Muscle layer of colon (tissue), 2 donors: ENCODE data around the gene COA6.
"Not testable (repeated sequence)": the region's sequence is repeated elsewhere in the genome, so short reads cannot be mapped to it uniquely, and the experiment has no call there.

ENCODE experiments used
- H3K27ac ChIP-seq: one replicate; pipeline ENCODE4 v1.7.0; 2013; ENCODE audit warnings: low read depth, mild to moderate bottlenecking, low read length, moderate library complexity
- H3K27me3 ChIP-seq, 2 donors: one replicate each; pipeline ENCODE4 v1.7.0; 2013; ENCODE audit warnings: low read length in 2 of 2, mild to moderate bottlenecking in 2 of 2; ENCODE audit not compliant: insufficient read depth in 2 of 2, control insufficient read depth in 1 of 2
- H3K36me3 ChIP-seq: one replicate; pipeline ENCODE4 v1.7.0; 2013; ENCODE audit warnings: mild to moderate bottlenecking, low read length; ENCODE audit not compliant: insufficient read depth
- H3K4me1 ChIP-seq: one replicate; pipeline ENCODE4 v1.7.0; 2013; ENCODE audit warnings: mild to moderate bottlenecking, low read length; ENCODE audit not compliant: insufficient read depth
- H3K4me3 ChIP-seq, 2 donors: one replicate each; pipeline ENCODE4 v1.7.0; 2013; ENCODE audit warnings: low read length in 2 of 2, low read depth in 1 of 2, mild to moderate bottlenecking in 1 of 2, moderate library complexity in 1 of 2
- H3K9ac ChIP-seq: one replicate; pipeline ENCODE4 v1.7.0; 2013; ENCODE audit warnings: low read length
- H3K9me3 ChIP-seq: one replicate; pipeline ENCODE4 v1.7.0; 2013; ENCODE audit warnings: mild to moderate bottlenecking, low read length
- donor health status: abdominal sarcoma.
- donor health status: Adenocarcinoma of cecum.

COA6 gene

DNA sequence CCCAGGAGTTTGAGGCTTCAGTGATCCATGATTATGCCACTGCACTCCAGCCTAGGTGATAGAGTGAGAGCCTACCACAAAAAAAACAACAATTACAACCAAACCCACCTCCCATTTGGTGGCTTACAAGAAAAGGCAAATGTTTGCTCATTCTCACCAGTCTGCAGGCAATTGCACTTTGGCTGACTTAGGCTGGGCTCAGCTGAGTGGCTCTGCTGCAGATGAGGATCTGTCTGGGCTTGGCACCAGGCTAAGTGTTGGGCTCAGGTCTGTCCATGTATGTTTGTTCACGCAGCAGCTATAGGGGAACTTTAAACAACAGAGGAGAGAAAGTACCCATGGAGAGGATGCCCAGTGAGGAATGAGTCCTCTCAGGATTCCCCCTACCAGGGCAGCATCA lies 28.0 kb upstream of the COA6 start:
- Histone ChIP-seq H3K9ac (no peak overlapping the region), H3K4me3 (no peak overlapping the region), H3K9me3 (no peaks in the 10 kb centered on the region), H3K4me1 (no peaks in the 10 kb centered on the region), H3K27ac (no peak overlapping the region), H3K36me3 (no peaks in the 10 kb centered on the region), H3K27me3 (no peaks in the 10 kb centered on the region)

DNA sequence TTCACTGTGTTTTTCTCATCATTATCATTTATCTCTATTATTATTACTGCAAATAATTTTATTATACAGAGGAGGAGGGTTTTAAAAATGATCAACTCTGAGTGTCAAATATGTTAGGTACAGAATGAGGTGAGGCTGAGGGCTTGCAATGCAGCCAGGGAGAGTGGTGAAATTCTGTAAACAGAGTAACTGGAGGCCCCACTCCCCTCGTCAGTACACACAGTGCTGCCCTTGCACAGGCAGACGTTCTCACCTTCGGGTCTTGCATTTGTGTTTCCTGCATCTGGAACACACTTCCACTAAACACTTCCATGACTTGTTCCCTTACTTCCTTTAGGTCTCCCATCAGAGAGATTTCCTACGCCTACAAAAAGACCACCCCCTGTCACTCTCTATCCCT lies 24.3 kb upstream of the COA6 start:
- no peaks in the 10 kb centered on the region for H3K36me3 ChIP-seq
- H3K27ac ChIP-seq = no peak overlapping the region
- H3K27me3 ChIP-seq = no peaks in the 10 kb centered on the region
- H3K4me3 ChIP-seq = no peak overlapping the region
- no peaks in the 10 kb centered on the region for H3K9me3 ChIP-seq
- H3K9ac ChIP-seq = no peak overlapping the region
- H3K4me1 ChIP-seq = no peaks in the 10 kb centered on the region

DNA sequence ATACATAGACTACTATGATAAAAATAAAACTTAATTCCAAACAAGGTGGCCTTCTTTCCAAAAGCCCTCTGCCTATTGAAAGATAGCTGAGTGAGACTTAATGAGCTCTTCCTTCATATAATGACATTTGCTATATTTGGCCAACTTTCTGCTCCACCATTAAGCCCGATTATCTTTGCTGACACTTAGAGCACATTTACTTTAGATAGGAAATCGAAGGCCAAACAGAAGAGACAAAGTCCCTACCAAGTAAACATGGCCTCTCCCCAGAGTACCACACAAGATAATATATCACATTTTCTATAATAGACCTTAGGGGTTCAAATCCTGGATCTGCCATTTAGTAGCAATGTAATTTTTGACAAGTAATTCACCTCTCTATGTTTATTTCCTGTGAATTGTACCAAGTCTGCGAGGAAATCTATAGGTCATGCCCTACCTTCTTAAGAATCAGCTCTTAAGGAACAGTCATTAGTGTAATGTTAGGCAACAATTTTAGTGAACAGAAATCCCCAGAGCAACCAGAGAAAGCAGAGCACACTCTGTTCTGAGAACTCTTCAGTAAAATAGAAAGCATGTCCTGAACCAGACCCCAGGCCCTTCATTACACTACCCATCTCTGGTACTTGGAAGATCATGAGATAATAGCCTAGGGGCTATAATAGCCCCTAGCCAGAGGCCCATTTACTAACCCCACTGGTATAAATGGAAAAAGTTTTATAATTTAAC lies 17.3 kb upstream of the COA6 start:
- H3K9me3 ChIP-seq = no peaks in the 10 kb centered on the region
- no peaks in the 10 kb centered on the region for H3K36me3 ChIP-seq
- no peak overlapping the region for H3K27ac ChIP-seq
- H3K9ac ChIP-seq = no peak overlapping the region
- H3K4me3 ChIP-seq = no peak overlapping the region
- no peaks in the 10 kb centered on the region for H3K4me1 ChIP-seq
- no peaks in the 10 kb centered on the region for H3K27me3 ChIP-seq

DNA sequence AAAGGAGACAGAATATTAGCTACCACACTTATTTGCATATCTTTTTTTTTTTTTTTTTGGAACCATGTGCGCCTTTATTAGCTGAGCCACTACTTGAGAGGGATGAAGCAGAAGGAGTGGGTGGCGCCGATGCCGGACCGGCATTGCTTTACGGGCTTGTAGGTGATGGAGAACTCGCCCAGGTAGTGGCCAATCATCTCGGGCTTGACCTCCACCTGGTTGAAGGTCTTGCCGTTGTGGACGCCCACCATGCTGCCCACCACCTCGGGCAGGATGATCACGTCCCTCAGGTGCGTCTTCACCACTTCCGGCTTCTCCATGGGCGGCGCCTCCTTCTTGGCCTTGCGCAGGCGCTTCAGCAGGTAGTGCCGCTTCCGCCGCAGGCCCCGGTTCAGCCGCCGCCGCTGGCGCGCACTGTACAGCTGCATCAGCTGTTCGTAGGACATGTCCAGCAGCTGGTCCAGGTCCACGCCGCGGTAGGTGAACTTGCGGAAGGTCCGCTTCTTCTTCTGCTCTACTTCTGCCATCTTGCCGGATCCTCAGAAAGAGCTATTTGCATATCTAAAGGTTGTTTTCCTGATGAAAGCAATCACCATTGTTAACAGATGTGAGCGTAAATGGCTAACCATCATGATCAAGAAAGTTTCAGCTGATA lies 16.5 kb upstream of the COA6 start:
- H3K4me3 ChIP-seq, H3K9me3 ChIP-seq, H3K9ac ChIP-seq, H3K27ac ChIP-seq, H3K36me3 ChIP-seq, H3K27me3 ChIP-seq, H3K4me1 ChIP-seq: not testable (repeated sequence)

DNA sequence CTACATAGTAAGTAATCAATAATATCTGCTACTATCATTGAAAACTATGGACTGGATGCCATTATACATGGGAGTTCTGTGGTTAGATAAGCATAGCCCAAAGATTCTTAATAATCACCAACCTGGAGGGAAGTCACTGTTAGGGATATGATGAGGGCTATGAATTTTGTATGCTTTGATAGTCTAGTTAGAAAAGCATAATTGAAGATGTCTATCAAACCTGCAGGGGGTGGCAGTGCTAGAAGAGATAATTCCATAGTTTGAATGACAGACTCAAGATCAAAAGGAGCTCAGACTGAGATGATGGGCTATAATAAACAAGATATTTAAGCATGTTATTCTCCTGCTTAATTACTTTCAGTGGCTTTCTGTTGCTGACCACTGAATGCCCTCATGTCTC lies 15.4 kb upstream of the COA6 start:
- no peaks in the 10 kb centered on the region for H3K27me3 ChIP-seq
- no peaks in the 10 kb centered on the region for H3K9me3 ChIP-seq
- H3K4me1 ChIP-seq = no peaks in the 10 kb centered on the region
- H3K9ac ChIP-seq = no peak overlapping the region
- H3K36me3 ChIP-seq = no peaks in the 10 kb centered on the region
- H3K27ac ChIP-seq = no peak overlapping the region
- no peak overlapping the region for H3K4me3 ChIP-seq

DNA sequence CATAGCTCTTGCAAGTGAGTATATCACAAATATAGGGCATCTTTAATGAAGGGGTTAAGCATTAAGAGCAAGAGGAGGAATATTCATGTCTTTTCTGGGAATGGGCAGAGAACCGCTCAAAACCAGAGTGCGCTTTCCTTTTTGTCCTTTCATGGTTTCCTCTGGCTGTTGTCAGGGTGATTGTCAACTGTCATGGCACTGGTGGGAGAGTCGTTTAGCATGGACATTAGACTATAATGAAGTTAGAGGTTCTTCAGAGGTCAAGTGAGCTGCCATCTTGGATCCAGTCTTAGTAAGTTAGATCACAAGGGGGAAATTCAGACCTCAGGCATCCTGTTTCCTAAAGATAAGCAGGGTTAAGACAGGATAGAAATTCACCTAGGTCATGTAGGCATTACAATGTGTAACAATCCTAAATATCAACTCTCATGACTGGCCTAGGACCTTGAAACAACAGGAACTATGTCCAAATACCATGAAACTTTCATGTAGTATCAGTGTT lies 12.1 kb upstream of the COA6 start:
- Histone ChIP-seq H3K4me3 (no peak overlapping the region), H3K9me3 (no peaks in the 10 kb centered on the region), H3K36me3 (no peaks in the 10 kb centered on the region), H3K9ac (no peak overlapping the region), H3K27ac (no peak overlapping the region), H3K4me1 (no peaks in the 10 kb centered on the region), H3K27me3 (no peaks in the 10 kb centered on the region)

DNA sequence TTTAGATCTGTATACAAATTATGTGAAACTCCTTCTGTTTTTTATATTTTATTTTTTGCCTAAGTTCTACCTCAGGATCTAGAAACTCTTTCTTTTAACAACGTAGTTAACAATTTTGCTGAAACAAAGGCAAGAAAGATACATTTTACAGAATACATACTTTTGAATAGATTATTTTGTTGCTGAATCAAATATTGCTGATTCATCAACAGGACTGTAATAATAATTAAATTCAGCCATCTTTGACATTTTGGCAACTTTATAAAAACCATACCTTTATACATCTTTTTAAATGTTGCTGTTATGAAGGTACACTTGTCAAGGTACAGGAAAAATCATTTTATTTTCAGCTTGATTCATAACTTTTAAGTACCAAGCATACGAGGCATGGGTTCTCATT lies 10.7 kb upstream of the COA6 start:
- H3K27me3 ChIP-seq = no peaks in the 10 kb centered on the region
- H3K4me3 ChIP-seq = no peak overlapping the region
- no peaks in the 10 kb centered on the region for H3K9me3 ChIP-seq
- no peak overlapping the region for H3K9ac ChIP-seq
- H3K36me3 ChIP-seq = no peaks in the 10 kb centered on the region
- no peaks in the 10 kb centered on the region for H3K4me1 ChIP-seq
- no peak overlapping the region for H3K27ac ChIP-seq

DNA sequence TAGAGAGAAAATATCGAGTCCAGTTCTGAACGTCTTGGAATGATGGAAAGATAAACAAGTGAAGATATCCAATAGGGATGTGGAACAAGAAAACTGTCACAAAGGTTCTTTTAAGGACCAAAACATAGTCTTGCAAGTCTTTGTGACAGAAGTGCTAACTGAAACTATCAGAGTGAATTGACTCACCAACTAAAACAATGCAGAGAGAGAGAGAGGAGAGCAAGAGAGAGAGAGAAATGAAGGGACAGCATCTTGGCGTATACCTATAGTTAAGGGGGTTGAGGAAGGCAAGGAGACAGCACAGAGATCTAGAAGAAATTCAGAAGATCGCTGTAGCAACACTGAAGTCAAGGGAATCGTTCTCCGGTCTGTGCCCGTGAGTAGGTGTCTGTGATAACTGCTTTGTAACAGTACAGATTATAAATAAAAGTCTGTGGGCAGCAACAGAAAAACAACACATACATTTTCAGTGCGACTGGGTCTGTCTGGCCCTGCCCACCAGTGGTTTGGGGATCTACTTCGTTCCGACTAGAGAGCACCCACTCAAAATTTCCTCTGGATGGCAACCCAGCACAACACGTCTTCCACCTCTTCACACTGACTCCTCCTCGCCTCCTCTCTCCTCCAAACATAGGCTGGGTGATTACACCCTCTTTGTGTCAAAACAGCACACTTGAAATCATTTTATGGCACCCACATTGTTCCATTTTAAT lies 4.8 kb upstream of the COA6 start:
- no peaks in the 10 kb centered on the region for H3K36me3 ChIP-seq
- H3K4me1 ChIP-seq = peaks cover 6% of the 10 kb centered on the region
- H3K4me3 ChIP-seq = no peak overlapping the region
- no peak overlapping the region for H3K27ac ChIP-seq
- no peaks in the 10 kb centered on the region for H3K27me3 ChIP-seq
- H3K9ac ChIP-seq = no peak overlapping the region
- no peaks in the 10 kb centered on the region for H3K9me3 ChIP-seq

DNA sequence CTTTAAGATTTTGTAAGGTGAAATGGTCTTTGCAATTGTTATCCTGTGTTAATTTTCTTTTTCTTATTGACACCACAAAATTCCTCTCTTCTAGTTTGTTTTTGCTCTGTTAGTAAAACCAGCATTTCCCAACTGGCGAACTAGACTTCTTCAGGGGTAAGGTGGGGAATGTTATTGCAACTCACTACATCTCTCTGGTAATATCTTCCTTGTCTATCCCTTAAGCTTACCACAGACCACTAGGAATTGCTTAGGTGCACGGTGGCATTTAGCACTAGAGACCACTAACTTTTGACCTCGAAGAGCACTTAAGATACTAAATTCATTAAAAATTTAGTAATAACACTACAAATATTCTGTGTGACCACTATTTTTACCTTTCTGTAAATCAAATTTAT lies 4.2 kb upstream of the COA6 start:
- no peaks in the 10 kb centered on the region for H3K36me3 ChIP-seq
- no peak overlapping the region for H3K27ac ChIP-seq
- no peak overlapping the region for H3K9ac ChIP-seq
- peaks cover 8% of the 10 kb centered on the region for H3K4me1 ChIP-seq
- H3K4me3 ChIP-seq = no peak overlapping the region
- no peaks in the 10 kb centered on the region for H3K9me3 ChIP-seq
- H3K27me3 ChIP-seq = no peaks in the 10 kb centered on the region

DNA sequence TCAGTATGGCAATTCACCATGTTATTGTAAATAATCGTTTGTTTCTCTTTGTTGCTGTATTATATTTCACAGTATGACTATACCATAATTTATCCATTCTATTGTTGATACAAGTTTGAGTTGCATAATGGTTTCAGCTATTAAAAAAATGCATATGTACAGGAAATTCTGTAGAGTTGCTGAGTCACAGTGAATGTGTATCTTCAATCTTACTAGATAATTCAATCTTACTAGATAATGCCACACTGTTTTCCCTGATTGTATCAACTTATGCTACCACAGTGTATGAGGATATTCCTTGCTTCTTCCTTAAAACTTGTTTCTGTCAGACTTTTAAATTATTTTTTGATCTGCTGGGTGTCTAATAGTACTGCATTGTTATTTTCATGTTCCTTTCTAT lies 3.5 kb upstream of the COA6 start:
- Histone ChIP-seq H3K36me3 (no peaks in the 10 kb centered on the region), H3K27ac (no peak overlapping the region), H3K9me3 (no peaks in the 10 kb centered on the region), H3K9ac (no peak overlapping the region), H3K4me1 (peaks cover 16% of the 10 kb centered on the region), H3K27me3 (no peaks in the 10 kb centered on the region), H3K4me3 (no peak overlapping the region)

DNA sequence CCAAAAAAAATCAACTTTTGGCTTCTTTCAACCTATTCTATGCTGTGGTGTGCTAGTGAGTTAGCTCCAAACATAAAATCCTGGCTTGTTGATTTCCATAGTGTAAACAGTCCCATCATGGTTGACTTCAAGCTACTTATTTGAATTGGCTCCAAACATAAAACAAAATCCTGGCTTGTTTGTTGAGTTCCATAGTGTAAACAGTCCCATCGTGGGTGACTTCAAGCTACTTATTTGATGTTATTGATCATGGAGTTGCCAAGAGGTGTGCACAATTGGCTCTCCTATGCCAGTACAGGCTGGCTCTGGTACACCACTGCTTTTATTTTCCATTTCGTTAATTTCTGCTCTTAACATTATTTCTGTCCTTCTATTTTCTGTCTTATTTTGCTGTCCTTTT lies 1.8 kb upstream of the COA6 start:
- H3K27me3 ChIP-seq = no peaks in the 10 kb centered on the region
- H3K4me3 ChIP-seq = no peak overlapping the region

More for the DNA sequence above, 1.8 kb upstream of the COA6 start:
- Histone ChIP-seq H3K36me3 (peaks cover 8% of the 10 kb centered on the region), H3K9me3 (no peaks in the 10 kb centered on the region), H3K27ac (no peak overlapping the region), H3K9ac (no peak overlapping the region), H3K4me1 (peaks cover 21% of the 10 kb centered on the region)
